Forelimb muscle (tissue), 1 donor: ENCODE measurements around the gene GRIN3B. TPM values are rescaled to one million over a fixed set of nuclear protein-coding genes. Genes with fewer than 3 reads are reported as not detected.

ENCODE experiments used
- DNase-seq: peaks from one replicate; pipeline ENCODE4 v3.0.0-alpha.2; 2013; ENCODE audit warnings: low read depth
- polyA plus RNA-seq: library from polyadenylated mRNA; unstranded; fragments of 120-200 nt; gene quantifications from one replicate; pipeline ENCODE4 v1.2.1, GENCODE V29; 2013; ENCODE audit not compliant: insufficient read length

The GRIN3B gene
- polyA plus RNA-seq, 1 donor = 0.13 TPM

DNA sequence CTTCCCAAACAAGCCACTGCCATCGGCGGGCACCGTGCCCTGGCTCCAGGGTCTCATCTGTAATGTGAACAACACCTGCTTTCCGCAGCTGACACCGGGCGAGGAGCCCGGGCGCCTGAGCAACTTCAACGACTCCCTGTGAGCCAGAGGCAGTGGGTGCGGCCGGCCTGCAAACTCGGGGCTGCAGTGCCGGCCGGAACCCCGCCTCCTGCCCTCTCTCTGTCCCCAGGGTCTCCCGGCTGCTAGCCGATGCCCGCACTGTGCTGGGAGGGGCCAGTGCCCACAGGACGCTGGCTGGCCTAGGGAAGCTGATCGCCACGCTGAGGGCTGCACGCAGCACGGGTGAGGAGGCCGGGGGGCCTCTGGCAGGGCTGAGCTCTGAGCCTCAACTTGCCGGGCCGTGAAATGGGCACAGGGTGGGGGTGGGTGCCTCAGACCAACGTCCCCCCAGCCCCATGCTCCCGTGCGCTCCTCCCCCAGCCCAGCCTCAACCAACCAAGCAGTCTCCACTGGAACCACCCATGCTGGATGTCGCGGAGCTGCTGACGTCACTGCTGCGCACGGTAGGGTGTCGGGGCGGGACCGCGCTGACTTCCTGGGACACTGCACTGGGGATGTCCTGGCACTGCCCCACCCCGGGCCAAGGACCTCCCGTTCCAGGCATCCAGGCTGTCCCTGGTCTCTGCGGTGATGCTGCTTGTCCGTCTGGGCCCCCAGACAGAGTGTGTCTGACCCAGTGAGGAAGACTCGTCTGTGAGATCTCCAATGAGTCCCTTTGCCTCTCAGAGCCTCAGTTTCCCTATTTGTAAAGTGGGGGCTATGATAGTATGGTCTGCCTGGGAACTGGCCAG is 41.8 kb downstream of the GRIN3B start:
- DNase-seq = no peak

DNA sequence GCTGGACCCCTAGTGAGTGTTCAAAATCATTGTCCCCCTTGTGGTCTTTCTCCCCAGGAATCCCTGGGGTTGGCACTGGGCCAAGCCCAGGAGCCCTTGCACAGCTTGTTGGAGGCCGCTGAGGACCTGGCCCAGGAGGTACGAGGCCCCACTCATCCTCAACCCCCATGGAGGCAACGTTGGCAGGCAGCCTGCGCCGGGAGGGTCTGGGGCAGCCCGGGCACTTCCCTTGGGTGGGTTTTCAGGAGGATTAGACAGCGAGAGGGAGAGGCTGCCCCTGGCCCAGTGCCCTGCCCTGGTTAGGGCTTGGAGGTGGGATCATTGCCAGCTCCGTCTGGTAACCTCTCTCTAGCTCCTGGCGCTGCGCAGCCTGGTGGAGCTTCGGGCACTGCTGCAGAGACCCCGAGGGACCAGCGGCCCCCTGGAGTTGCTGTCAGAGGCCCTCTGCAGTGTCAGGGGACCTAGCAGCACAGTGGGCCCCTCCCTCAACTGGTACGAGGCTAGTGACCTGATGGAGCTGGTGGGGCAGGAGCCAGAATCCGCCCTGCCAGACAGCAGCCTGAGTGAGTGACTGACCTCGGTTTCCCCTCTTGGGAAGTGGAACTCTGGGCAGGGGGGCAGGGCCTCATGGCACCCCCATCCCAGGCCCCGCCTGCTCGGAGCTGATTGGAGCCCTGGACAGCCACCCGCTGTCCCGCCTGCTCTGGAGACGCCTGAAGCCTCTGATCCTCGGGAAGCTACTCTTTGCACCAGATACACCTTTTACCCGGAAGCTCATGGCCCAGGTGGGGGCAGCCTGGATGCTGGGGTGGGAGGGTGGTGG is 42.7 kb downstream of the GRIN3B start:
- DNase-seq = no peak

DNA sequence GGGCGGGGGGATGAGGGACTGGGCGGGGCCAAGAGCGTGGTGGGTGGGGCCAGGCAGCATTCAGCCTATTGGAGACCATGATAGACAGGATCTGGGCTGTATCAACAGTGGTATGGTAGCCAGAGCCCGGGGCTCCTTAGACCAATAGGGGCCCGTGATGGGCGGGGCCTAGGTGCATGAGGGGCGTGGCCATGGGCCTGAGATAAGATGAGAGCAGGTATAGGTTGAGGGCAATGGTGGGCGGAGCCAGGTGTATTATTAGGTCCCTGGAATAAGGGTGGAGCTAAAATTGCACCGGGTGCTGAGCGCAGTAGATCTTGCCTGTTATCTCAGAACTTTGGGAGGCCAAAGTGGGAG is 45.0 kb downstream of the GRIN3B start:
- no peak for DNase-seq

DNA sequence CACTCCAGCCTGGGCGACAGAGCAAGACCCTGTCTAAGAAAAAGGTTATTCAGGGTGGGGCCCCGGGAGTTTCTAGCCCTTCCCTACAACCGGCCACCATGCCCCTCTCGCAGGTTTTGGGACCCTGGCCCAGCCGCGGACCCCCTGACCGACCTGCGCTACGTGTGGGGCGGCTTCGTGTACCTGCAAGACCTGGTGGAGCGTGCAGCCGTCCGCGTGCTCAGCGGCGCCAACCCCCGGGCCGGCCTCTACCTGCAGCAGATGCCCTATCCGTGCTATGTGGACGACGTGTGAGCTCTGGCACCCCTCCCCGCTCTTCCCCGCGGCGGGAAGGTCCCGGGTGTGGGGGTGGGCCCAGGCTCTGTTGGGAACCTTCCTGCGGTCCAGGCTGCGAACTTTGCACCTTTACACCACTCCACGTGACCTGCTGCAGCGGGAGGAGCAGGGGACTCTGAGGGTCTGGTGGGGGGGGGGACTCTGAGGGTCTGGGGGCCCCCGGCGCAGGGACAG is 46.0 kb downstream of the GRIN3B start:
- no peak for DNase-seq

DNA sequence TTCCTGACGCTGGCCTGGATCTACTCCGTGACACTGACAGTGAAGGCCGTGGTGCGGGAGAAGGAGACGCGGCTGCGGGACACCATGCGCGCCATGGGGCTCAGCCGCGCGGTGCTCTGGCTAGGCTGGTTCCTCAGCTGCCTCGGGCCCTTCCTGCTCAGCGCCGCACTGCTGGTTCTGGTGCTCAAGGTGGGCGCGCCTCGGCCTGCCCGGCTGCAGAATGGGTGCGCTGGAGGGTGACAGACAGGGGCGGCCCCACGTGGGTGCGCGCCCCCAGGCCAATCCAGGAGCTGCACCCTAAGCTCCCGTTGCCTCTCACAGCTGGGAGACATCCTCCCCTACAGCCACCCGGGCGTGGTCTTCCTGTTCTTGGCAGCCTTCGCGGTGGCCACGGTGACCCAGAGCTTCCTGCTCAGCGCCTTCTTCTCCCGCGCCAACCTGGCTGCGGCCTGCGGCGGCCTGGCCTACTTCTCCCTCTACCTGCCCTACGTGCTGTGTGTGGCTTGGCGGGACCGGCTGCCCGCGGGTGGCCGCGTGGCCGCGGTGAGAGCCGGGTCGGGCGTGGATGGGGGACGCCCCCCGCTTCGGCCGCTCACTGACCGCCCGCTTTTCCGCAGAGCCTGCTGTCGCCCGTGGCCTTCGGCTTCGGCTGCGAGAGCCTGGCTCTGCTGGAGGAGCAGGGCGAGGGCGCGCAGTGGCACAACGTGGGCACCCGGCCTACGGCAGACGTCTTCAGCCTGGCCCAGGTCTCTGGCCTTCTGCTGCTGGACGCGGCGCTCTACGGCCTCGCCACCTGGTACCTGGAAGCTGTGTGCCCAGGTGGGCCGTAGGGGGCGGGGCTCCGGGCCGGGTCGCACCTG is 46.8 kb downstream of the GRIN3B start:
- no peak for DNase-seq

DNA sequence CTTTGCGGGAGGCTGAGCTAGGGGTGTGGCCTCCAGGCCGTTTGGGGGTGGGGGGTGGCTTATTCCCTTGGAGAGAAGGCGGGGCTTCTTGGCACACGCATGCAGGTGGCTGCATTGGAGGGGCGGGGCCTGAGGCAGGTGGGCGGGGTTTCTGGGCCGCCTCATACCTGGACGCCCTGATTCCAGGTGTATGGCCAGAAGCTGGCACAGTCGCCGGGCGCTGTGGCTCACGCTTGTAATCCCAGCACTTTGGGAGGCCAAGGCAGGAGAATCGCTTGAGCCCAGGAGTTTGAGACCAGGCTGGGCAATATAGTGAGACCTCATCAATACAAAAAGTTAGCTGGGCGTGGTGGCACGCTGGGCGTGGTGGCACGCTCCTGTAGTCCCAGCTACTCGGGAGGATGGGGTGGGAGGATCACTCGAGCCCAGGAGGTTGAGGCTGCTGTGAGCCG is 47.5 kb downstream of the GRIN3B start:
- no peak for DNase-seq

DNA sequence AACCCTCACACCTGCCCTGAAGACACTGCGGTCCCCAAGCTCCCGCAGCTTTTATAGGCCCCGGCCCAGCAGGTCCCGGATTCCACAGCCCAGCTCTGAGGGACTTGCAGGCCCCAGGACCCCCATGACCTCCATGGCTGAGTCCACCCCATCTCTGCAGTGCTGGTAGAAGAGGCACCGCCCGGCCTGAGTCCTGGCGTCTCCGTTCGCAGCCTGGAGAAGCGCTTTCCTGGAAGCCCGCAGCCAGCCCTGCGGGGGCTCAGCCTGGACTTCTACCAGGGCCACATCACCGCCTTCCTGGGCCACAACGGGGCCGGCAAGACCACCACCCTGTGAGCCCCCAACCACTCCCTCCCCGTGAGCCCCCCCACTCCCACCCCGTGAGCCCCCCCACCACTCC is 48.9 kb downstream of the GRIN3B start:
- DNase-seq = no peak

DNA sequence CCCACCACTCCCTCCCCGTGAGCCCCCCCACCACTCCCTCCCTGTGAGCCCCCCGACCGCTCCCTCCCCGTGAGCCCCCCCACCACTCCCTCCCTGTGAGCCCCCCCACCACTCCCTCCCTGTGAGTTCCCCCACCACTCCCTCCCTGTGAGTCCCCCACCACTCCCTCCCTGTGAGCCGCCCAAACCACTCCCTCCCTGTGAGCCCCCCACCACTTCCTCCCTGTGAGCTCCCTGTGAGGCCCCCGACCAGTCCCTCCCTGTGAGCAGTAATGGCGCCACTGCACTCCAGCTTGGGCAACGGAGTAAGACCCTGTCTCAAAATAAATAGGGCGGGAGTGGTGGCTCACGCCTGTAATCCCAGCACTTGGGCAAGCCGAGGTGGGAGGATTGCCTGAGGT is 49.6 kb downstream of the GRIN3B start:
- DNase-seq = no peak

DNA sequence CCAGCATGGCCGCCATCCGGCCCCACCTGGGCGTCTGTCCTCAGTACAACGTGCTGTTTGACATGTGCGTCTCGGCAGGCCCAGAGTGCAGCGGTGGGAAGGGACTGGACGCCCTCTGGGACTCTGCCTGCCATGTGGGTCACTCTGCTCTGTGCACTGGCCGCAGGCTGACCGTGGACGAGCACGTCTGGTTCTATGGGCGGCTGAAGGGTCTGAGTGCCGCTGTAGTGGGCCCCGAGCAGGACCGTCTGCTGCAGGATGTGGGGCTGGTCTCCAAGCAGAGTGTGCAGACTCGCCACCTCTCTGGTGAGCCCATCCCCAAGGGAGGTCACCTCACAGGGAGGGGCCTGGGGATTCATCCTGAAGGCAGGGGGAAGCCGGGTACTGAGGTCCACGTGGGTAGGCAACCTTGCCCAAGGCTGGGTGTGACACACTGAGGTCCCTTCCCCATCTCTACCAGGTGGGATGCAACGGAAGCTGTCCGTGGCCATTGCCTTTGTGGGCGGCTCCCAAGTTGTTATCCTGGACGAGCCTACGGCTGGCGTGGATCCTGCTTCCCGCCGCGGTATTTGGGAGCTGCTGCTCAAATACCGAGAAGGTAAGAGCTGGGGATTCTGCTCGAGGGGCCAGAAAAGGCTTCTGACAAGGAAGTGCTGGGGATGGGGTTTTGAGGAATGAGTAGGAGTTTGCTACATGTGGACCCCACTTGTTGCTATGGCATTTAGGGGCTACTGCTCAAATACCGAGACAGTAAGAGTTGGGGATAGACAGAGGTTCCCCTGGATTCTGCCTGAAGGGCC is 51.0 kb downstream of the GRIN3B start:
- no peak for DNase-seq

DNA sequence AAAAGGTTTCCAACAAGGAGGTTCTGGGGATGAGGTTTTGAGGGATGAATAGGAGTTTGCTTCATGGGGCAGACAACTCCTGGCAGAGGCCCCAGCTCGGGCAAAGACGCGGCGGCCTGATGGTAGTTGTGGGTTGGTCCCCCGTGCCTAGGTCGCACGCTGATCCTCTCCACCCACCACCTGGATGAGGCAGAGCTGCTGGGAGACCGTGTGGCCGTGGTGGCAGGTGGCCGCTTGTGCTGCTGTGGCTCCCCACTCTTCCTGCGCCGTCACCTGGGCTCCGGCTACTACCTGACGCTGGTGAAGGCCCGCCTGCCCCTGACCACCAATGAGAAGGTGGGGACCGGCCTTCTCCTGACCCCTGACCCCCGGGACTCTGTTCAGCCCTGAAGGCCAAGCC is 51.6 kb downstream of the GRIN3B start:
- no peak for DNase-seq

DNA sequence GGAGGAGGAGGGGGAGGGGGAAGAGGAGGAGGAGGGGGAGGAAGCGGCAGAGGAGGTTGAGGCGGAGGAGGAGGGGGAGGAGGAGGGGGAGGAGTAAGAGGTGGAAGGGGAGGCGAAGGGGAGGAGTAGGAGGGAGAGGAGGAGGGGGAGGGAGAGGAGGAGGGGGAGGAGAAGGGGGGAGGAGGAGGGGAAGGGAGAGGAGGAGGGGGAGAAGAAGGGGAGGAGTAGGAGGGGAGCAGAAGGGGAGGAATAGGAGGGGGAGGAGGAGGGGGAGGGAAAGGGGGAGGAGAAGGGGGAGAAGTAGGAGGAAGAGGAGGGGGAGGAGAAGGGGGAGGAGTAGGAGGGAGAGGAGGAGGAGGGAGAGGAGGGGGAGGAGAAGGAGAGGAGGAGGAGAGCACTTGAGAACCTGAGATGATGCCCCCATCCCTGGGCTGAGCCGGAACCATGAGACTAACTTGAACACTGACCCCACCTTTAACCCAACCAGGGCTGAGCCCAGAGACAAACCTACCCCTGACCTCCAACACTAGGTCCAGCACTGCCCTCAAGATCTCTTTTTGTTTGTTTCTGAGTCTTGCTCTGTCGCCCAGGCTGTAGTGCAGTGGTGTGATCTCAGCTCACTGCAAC is 52.2 kb downstream of the GRIN3B start:
- DNase-seq = no peak

DNA sequence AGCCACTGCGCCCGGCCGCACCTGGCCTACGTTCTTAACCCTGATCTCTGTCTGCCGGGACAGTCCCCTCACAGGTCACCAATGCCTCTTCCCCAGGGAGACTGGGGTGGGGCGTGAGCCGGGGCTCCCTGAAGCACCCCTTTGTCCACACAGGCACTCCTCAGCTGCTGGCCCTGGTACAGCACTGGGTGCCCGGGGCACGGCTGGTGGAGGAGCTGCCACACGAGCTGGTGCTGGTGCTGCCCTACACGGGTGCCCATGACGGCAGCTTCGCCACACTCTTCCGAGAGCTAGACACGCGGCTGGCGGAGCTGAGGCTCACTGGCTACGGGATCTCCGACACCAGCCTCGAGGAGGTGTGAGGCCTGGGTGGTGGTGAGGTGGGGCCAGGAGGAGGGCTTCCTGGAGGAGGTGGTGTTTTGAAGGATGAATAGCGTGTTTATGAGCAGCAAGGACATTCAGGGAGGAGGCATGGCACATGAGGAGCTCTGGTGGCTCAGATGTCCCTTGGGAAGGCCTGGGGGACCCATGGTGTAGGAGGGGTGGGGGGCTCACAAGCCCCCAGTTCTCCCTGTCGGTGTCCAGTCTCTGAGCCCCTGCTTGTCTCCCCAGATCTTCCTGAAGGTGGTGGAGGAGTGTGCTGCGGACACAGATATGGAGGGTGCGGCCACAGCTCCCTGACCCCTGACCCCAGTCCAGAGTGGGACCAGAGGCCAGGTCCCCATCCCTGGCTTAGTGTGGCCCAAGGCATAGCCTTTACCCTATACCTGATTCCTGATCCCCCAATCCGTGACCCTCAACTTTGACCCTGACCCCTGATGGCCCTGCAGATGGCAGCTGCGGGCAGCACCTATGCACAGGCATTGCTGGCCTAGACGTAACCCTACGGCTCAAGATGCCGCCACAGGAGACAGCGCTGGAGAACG is 53.2 kb downstream of the GRIN3B start:
- no peak for DNase-seq

DNA sequence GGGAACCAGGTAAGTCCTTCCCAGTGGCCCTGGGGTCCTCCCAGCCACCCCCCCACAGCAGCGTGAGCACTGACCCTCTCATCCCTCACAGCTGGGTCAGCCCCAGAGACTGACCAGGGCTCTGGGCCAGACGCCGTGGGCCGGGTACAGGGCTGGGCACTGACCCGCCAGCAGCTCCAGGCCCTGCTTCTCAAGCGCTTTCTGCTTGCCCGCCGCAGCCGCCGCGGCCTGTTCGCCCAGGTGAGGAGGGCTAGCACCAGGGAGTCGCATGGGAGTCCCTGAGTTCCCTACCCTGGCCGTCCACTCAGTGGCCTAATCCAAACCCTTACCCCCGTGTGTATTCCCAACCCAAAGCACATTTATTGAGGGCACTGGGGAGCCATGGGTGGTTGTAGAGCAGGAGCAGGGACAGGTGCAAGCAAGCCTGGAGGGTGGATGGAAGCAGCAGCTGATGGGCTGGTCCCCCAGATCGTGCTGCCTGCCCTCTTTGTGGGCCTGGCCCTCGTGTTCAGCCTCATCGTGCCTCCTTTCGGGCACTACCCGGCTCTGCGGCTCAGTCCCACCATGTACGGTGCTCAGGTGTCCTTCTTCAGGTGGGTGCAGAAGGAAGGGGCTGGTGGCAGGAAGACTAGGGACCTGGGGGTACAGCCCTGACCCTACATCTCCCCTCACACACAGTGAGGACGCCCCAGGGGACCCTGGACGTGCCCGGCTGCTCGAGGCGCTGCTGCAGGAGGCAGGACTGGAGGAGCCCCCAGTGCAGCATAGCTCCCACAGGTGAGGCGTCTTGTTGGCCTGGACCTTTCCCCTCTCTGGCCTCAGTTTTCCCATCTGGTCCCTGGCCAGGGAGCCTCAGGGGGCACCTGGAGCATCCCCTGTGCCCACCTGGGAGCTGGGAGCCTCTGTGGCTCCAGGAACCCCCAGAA is 54.1 kb downstream of the GRIN3B start:
- no peak for DNase-seq

DNA sequence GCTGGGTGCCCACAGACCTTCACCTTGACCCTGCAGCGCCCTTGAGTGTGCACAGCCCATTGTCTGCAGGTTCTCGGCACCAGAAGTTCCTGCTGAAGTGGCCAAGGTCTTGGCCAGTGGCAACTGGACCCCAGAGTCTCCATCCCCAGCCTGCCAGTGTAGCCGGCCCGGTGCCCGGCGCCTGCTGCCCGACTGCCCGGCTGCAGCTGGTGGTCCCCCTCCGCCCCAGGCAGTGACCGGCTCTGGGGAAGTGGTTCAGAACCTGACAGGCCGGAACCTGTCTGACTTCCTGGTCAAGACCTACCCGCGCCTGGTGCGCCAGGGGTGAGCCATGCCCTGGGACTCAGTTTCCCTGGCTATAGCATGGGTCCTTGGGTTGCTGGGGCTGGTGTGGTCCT is 54.8 kb downstream of the GRIN3B start:
- DNase-seq = no peak

DNA sequence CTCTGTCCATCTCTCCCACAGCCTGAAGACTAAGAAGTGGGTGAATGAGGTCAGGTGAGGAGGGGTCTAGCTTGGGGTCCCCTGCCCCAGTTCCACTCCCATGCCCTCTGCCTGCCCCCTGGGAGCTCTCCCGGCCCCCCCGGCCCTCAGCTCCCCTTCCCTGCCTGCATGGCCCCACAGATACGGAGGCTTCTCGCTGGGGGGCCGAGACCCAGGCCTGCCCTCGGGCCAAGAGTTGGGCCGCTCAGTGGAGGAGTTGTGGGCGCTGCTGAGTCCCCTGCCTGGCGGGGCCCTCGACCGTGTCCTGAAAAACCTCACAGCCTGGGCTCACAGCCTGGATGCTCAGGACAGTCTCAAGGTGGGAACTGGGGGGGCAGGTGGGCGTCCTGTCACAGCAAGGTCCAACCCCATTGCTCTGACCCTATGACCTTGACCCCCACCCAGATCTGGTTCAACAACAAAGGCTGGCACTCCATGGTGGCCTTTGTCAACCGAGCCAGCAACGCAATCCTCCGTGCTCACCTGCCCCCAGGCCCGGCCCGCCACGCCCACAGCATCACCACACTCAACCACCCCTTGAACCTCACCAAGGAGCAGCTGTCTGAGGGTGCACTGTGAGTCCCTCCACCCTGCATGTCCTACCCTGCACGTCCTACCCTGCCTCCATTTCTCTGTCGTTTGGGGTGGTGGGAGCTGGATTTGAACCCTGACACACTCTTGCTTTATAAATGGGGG is 55.8 kb downstream of the GRIN3B start:
- DNase-seq = no peak

DNA sequence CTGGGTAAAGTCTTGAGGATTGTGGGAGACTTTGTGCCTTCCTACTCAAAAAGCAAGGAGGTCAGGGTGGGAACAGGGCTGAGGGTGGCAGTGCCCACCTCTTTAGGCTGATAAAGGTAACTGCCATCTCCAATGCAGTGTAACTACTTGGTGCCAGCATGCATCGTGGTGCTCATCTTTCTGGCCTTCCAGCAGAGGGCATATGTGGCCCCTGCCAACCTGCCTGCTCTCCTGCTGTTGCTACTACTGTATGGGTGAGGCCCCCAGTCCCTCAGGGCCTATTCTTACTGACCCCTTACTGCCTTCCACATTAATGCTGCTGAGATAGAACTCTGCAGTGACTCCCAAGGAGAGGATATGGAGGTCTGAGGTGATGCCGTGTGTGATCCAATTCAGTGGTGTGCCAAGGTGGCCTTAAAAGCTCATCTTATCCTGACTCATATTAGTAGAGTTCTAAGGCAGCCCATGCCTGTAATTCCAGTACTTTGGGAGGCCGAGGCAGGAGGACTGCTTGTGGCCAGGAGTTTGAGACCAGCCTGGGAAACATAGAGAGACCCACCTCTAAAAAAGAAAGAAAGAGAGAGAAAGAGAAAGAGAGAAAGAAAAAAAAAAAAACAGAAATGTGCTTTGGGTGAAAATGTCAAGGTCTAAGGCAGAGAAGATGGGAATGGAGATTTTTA is 57.1 kb downstream of the GRIN3B start:
- no peak for DNase-seq

DNA sequence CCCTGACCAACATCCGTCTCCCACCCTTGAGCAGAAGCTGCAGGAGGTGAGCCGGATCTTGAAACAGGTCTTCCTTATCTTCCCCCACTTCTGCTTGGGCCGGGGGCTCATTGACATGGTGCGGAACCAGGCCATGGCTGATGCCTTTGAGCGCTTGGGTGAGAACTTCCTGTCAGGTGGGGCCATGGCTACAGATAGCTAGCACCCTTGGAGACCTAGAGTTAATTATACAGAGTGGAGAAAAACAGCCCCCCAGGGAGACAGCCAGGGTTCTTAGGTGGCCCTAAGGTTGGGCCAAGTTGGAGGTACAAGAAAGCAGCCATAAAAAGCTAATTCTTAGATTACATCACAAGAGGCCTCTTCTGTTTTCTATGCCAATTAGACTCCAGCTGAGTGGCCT is 57.9 kb downstream of the GRIN3B start:
- DNase-seq = no peak
